HCT116 (cell line): Measurements from ENCODE around the gene CLDN9. TPM values are rescaled to one million over a fixed set of nuclear protein-coding genes. Genes with fewer than 3 reads are reported as not detected.

Source experiments
- ATAC-seq: fragments of 200-7000 bp; cut with Tn5 transposase; 2 replicates; pipeline ENCODE4 v1.9.1; 2020; ENCODE audit warnings: mild to moderate bottlenecking, moderate library complexity
- BruUV-seq: library from RNA; stranded (reverse); fragments of 400-500 nt; replicated peaks from 2 replicates; lab custom pipeline; 2021; lab: Mats Ljungman, UMichigan
- CTCF ChIA-PET: fragments of 300-600 bp; sonication (Branson Sonifier 250); formaldehyde crosslinking; loops from one replicate; lab custom pipeline; 2021; ENCODE audit warnings: antibody characterized with exemption; lab: Charles Lee
- POLR2A ChIA-PET: fragments of 300-600, 350-600 bp; sonication (Branson Sonifier 250); formaldehyde crosslinking; loops from one replicate; lab custom pipeline; 2021; ENCODE audit warnings: antibody characterized with exemption; lab: Charles Lee
- RAD21 ChIA-PET, 2 experiments: fragments of 300-600 bp; sonication (Branson Sonifier 250); formaldehyde crosslinking; loops; one replicate each; lab custom pipeline; 2023; ENCODE audit warnings: low total read pairs in 2 of 2; ENCODE audit not compliant: uncharacterized antibody in 2 of 2, unreplicated experiment in 2 of 2, low non-redundant PET in 1 of 2; lab: Charles Lee
- DNase-seq: peaks from one replicate; pipeline ENCODE4 v3.0.0-alpha.2; 2010; ENCODE audit warnings: low read depth, low spot score
- H2AFZ ChIP-seq: fragments of 200-600 bp; shearing (Covaris generic), sonication (generic); 2 replicates; pipeline ENCODE4 v1.6.1; 2017; ENCODE audit warnings: low read depth, mixed run types, mixed read lengths, antibody characterized with exemption, low read length; ENCODE audit not compliant: poor library complexity, severe bottlenecking
- H3K27ac ChIP-seq: 2 replicates; pipeline ENCODE4 v1.5.1; 2012; ENCODE audit warnings: low read depth, low read length
- H3K27me3 ChIP-seq: fragments of 200-600 bp; sonication (generic); 2 replicates; pipeline ENCODE4 v1.6.1; 2016; ENCODE audit warnings: mixed run types, low read length, mixed read lengths; ENCODE audit not compliant: insufficient read depth
- H3K36me3 ChIP-seq, 2 experiments: fragments of 200-500 bp in 1 of 2; fragments of 200-600 bp in 1 of 2; sonication (Bioruptor generic) in 1 of 2; sonication (generic) in 1 of 2; 2 replicates each; pipeline versions ENCODE4 v1.5.1 to v1.6.1; 2014 to 2016; ENCODE audit warnings: low read length in 2 of 2, inconsistent platforms in 1 of 2, mixed read lengths in 1 of 2, mixed run types in 1 of 2; ENCODE audit not compliant: insufficient read depth in 2 of 2, control insufficient read depth in 1 of 2
- H3K4me1 ChIP-seq, 2 experiments: fragments of 200-600 bp in 1 of 2; sonication (generic) in 1 of 2; 2 replicates each; pipeline versions ENCODE4 v1.5.1 to v1.6.1; 2012 to 2017; ENCODE audit warnings: low read length in 2 of 2, inconsistent platforms in 1 of 2, mild to moderate bottlenecking in 1 of 2, mixed read lengths in 1 of 2, mixed run types in 1 of 2, moderate library complexity in 1 of 2; ENCODE audit not compliant: insufficient read depth in 2 of 2, control insufficient read depth in 1 of 2
- H3K4me2 ChIP-seq: fragments of 200-600 bp; sonication (generic); 2 replicates; pipeline ENCODE4 v1.6.1; 2017; ENCODE audit warnings: mixed run types, low read length, mixed read lengths
- H3K4me3 ChIP-seq, 2 experiments: fragments of 200-600 bp in 1 of 2; sonication (generic) in 1 of 2; replicated peaks in 1 of 2; 2 replicates each; pipeline ENCODE4 v1.5.1; 2011 to 2016; ENCODE audit warnings: low read length in 2 of 2, control low read depth in 1 of 2, low read depth in 1 of 2, mild to moderate bottlenecking in 1 of 2, mixed read lengths in 1 of 2, mixed run types in 1 of 2
- H3K79me2 ChIP-seq: fragments of 200-600 bp; sonication (generic); 2 replicates; pipeline ENCODE4 v1.6.1; 2017; ENCODE audit warnings: mild to moderate bottlenecking, mixed run types, low read length, moderate library complexity, mixed read lengths; ENCODE audit not compliant: insufficient read depth
- H3K9ac ChIP-seq: fragments of 200-600 bp; sonication (generic); 2 replicates; pipeline ENCODE4 v1.6.1; 2016; ENCODE audit warnings: low read length, mixed read lengths
- H3K9me2 ChIP-seq: fragments of 200-600 bp; sonication (generic), shearing (Covaris generic); 2 replicates; pipeline ENCODE4 v1.6.1; 2017; ENCODE audit warnings: mixed run types, mild to moderate bottlenecking, moderate library complexity; ENCODE audit not compliant: insufficient read depth
- H3K9me3 ChIP-seq, 2 experiments: fragments of 200-500 bp in 1 of 2; fragments of 200-600 bp in 1 of 2; sonication (Bioruptor generic) in 1 of 2; sonication (generic) in 1 of 2; 2 replicates each; pipeline ENCODE4 v1.6.1; 2014 to 2017; ENCODE audit warnings: low read length in 2 of 2, mixed read lengths in 2 of 2, inconsistent platforms in 1 of 2, low read depth in 1 of 2, mild to moderate bottlenecking in 1 of 2, mixed run types in 1 of 2, moderate library complexity in 1 of 2; ENCODE audit not compliant: control insufficient read depth in 1 of 2, insufficient read depth in 1 of 2
- H4K20me1 ChIP-seq: fragments of 200-600 bp; sonication (generic), shearing (Covaris generic); 2 replicates; pipeline ENCODE4 v1.6.1; 2017; ENCODE audit warnings: mixed run types, mild to moderate bottlenecking, moderate library complexity; ENCODE audit not compliant: insufficient read depth
- CBX3 ChIP-seq: IDR thresholded peaks from 2 replicates; pipeline ENCODE4 v1.6.1; 2012; ENCODE audit warnings: low read depth
- EZH2phosphoT487 ChIP-seq: fragments of 200-600 bp; IDR thresholded peaks from 2 replicates; pipeline ENCODE4 v1.6.1; 2018; ENCODE audit warnings: antibody characterized with exemption, borderline replicate concordance
- FOSL1 ChIP-seq: IDR thresholded peaks from 2 replicates; pipeline ENCODE4 v1.6.1; 2012; ENCODE audit warnings: low read depth
- JUND ChIP-seq: IDR thresholded peaks from 2 replicates; pipeline ENCODE4 v1.6.1; 2012
- MAX ChIP-seq: IDR thresholded peaks from 2 replicates; pipeline ENCODE4 v1.6.1; 2012
- POLR2AphosphoS5 ChIP-seq: IDR thresholded peaks from 2 replicates; pipeline ENCODE4 v1.6.1; 2011; ENCODE audit warnings: mild to moderate bottlenecking, low read depth, low read length, moderate library complexity
- SP1 ChIP-seq: IDR thresholded peaks from 2 replicates; pipeline ENCODE4 v1.6.1; 2012; ENCODE audit warnings: low read depth
- ZBTB33 ChIP-seq: IDR thresholded peaks from 2 replicates; pipeline ENCODE4 v1.6.1; 2011; ENCODE audit warnings: mild to moderate bottlenecking, low read length, moderate library complexity; ENCODE audit not compliant: insufficient replicate concordance; ENCODE audit errors: extremely low read depth
- intact Hi-C: fragments of 100-400 bp; cut with micrococcal nuclease; formaldehyde crosslinking; loops from 2 replicates; pipeline ENCODE4 v1.10.0; 2022
- total RNA-seq: library from RNA; stranded (reverse); gene quantifications from one replicate; pipeline ENCODE4 v1.2.1, GENCODE V29; 2021; ENCODE audit not compliant: unreplicated experiment

CLDN9 gene
- total RNA-seq, 1 experiment from 2014 or later = 0.76 TPM

- Histone ChIP-seq H3K4me2 (peak within 1 kb of the TSS; percentile 95), H3K9me3 (no peaks in the 10 kb centered on the region), H2AFZ (peak within 1 kb of the TSS; percentile 41), H3K4me3 (peak within 1 kb of the TSS; percentile 61 to 76), H3K9ac (peak within 1 kb of the TSS; percentile 75), H3K27me3 (no peaks in the 10 kb centered on the region), H3K4me1 (peaks cover 19 to 52% of the 10 kb centered on the region in 2 experiments), H3K36me3 (no peaks in the 10 kb centered on the region), H3K27ac (peak within 1 kb of the TSS; percentile 26; the same call in 1 of the 2 replicates), H3K9me2 (no peaks in the 10 kb centered on the region), H4K20me1 (no peaks in the 10 kb centered on the region), H3K79me2 (no peaks in the 10 kb centered on the region)
- DNase-seq = no peak
- POLR2A ChIA-PET = interaction anchor here (0.6 kb wide), 1 partner anchor 93 kb away, joined by 3 read pairs; no protein-coding TSS in a partner anchor
- RAD21 ChIA-PET = no interaction called here
- intact Hi-C loops = no loop called here
- peak; percentile 69 for ATAC-seq
- no TSS peak for BruUV-seq
- CTCF ChIA-PET = interaction anchor here (1.0 kb wide), 1 partner anchor 9 kb away, joined by 8 read pairs; no protein-coding TSS in a partner anchor
- TF ChIP-seq MAX = 0 out of 2 replicates have a peak, but pooled peaks have one; percentile 19
- TF ChIP-seq EZH2phosphoT487 = no peak
- no peak for TF ChIP-seq JUND
- TF ChIP-seq ZBTB33 = no peak
- no peak for TF ChIP-seq CBX3
- TF ChIP-seq SP1 = no peak
- no peak for TF ChIP-seq FOSL1
- peak; percentile 74 for TF ChIP-seq POLR2AphosphoS5
These were observed 24.1 kb downstream of the CLDN9 start, which contains the start of gene BICDL2 for GRCh38 chr16:3036726-3037315. BICDL2 (minus strand) TSS chr16:3036944; CDS start chr16:3035496, 1,448 bp downstream.
